Heart left ventricle (tissue), 16 donors: ENCODE results near the gene WNT7A. TPM values are rescaled to one million over a fixed set of nuclear protein-coding genes. Genes with fewer than 3 reads are reported as not detected.

Experiments used
- ATAC-seq, 4 donors: fragments of 200-7000 bp; cut with Tn5 transposase; one replicate each; pipeline ENCODE4 v1.9.1; 2020 to 2022; ENCODE audit warnings: moderate library complexity in 4 of 4, mild to moderate bottlenecking in 3 of 4, moderate number of reproducible peaks in 1 of 4
- DNase-seq, 5 donors: peaks; one replicate each; pipeline ENCODE4 v3.0.0-alpha.2; 2020
- H3K27ac ChIP-seq, 12 donors: fragments of 200-600 bp; sonication (generic) in 4 of 12; one replicate each; pipeline versions ENCODE4 v1.5.0 to v1.8.0; 2016 to 2022; ENCODE audit warnings: mild to moderate bottlenecking in 2 of 12
- H3K27me3 ChIP-seq, 9 donors: fragments of 200-600 bp; sonication (generic) in 2 of 9; one replicate each; pipeline versions ENCODE4 v1.5.1 to v1.8.0; 2016 to 2022; ENCODE audit warnings: mild to moderate bottlenecking in 3 of 9
- H3K36me3 ChIP-seq, 9 donors: fragments of 200-600 bp; sonication (generic) in 2 of 9; one replicate each; pipeline versions ENCODE4 v1.5.0 to v1.8.0; 2018 to 2022; ENCODE audit warnings: mild to moderate bottlenecking in 2 of 9
- H3K4me1 ChIP-seq, 12 donors: fragments of 200-600 bp; sonication (generic) in 4 of 12; one replicate each; pipeline versions ENCODE4 v1.5.0 to v1.8.0; 2016 to 2022; ENCODE audit warnings: mild to moderate bottlenecking in 3 of 12
- H3K4me3 ChIP-seq, 12 donors: fragments of 200-600 bp; sonication (generic) in 4 of 12; one replicate each; pipeline versions ENCODE4 v1.5.0 to v1.8.0; 2017 to 2022; ENCODE audit warnings: mild to moderate bottlenecking in 9 of 12, moderate library complexity in 4 of 12
- H3K9me3 ChIP-seq, 12 donors: fragments of 200-600 bp; sonication (generic) in 4 of 12; one replicate each; pipeline versions ENCODE4 v1.5.0 to v1.8.0; 2016 to 2022; ENCODE audit warnings: mild to moderate bottlenecking in 1 of 12
- POLR2A ChIP-seq, 2 donors: fragments of 450-650 bp; IDR thresholded peaks; one replicate each; pipeline ENCODE4 v1.6.1; 2017; ENCODE audit warnings: antibody characterized with exemption in 2 of 2, mild to moderate bottlenecking in 2 of 2, moderate library complexity in 2 of 2
- WGBS, 4 donors: extraction: QIAGEN DNeasy Blood & Tissue Kit in 2 of 4; methylation state at CpG; one replicate each; pipeline versions ENCODE4 v1.1.5 to v1.1.7; 2013 to 2018; 5-methylcytosine and 5-hydroxymethylcytosine counted together
- intact Hi-C, 10 donors: fragments of 100-400 bp; cut with DNase I; formaldehyde crosslinking; loops; one replicate each; pipeline versions ENCODE4 v1.11.1 to v1.14.2; 2022
- polyA plus RNA-seq, 2 donors: library from polyadenylated mRNA; stranded (reverse); fragments of 200-250 nt; gene quantifications; one replicate each; pipeline ENCODE4 v1.2.3, GENCODE V29; 2013
- total RNA-seq, 9 donors: library from RNA; depleted of rRNA in 2 of 9; stranded (reverse); fragments of >200 nt in 2 of 9; fragmentation: NEBNext Ultra II Directional in 3 of 9; extraction: Animal tissue kit (Norgen Biotek cat#: 25700) in 3 of 9; gene quantifications; one replicate each; pipeline versions ENCODE4 v1.1.0 to v1.2.4, GENCODE V29; 2016 to 2023
- TF ChIP-seq, protein P1 (sequence below), 12 donors: fragments of 200-600 bp; sonication (generic) in 4 of 12; IDR thresholded peaks; one replicate each; pipeline versions ENCODE4 v1.5.0 to v1.8.0; 2018 to 2022; ENCODE audit warnings: antibody characterized with exemption in 12 of 12, mild to moderate bottlenecking in 5 of 12
- donor health status: ischemic (EF 13 %, LVEDD 7.1; RV severe dilation, severe dysfunction).
- donor health status: healthy with polysubstance abuse.
- donor health status: DM: no; HTN: yes; CAD: no.
- donor health status: DM: no; HTN: no; CAD: no.
- donor health status: ischemic (EF 25% LVEDD 6.9; RV normal size, moderate dysfunction).
- donor health status: ischemic (EF 25% LVEDD 5.7; RV mildly dilated, moderate dysfunction).
- donor health status: healthy.
- donor health status: DM: yes; HTN: yes; CAD: no.
- donor health status: ischemic (EF 35%, LVEDD 5.7; RV mildly dilated, moderate dysfunction).
- donor health status: nonischemic (EF 11% LVEDD 7.7; RV severe dilation, severe dysfunction).
- donor health status: DM: yes; HTN: yes; CAD: no.
- donor health status: PGD.
- donor health status: ischemic (EF 29% LVEDD 5.4; RV normal size, mild dysfunction).
- donor health status: nonischemic (EF 23%, LVEDD 6.1; RV moderate dilation, normal function).

Gene WNT7A
- total and polyA plus RNA-seq, 11 donors = not detected

- DNase-seq (no peak), ATAC-seq (no peak)
- Histone ChIP-seq H3K27me3 (peaks cover 0 to 34% (median 5%) of the 10 kb centered on the region in 9 donors), H3K4me3 (no peak overlapping the region), H3K27ac (no peak overlapping the region), H3K9me3 (peaks cover 0 to 11% (median 3%) of the 10 kb centered on the region in 12 donors), H3K36me3 (no peaks in the 10 kb centered on the region), H3K4me1 (no peaks in the 10 kb centered on the region)
- intact Hi-C loops = no loop called here
- TF ChIP-seq, protein P1, sequence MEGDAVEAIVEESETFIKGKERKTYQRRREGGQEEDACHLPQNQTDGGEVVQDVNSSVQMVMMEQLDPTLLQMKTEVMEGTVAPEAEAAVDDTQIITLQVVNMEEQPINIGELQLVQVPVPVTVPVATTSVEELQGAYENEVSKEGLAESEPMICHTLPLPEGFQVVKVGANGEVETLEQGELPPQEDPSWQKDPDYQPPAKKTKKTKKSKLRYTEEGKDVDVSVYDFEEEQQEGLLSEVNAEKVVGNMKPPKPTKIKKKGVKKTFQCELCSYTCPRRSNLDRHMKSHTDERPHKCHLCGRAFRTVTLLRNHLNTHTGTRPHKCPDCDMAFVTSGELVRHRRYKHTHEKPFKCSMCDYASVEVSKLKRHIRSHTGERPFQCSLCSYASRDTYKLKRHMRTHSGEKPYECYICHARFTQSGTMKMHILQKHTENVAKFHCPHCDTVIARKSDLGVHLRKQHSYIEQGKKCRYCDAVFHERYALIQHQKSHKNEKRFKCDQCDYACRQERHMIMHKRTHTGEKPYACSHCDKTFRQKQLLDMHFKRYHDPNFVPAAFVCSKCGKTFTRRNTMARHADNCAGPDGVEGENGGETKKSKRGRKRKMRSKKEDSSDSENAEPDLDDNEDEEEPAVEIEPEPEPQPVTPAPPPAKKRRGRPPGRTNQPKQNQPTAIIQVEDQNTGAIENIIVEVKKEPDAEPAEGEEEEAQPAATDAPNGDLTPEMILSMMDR (IDR thresholded peaks at IDR 0.05) = no peak
- TF ChIP-seq POLR2A (IDR thresholded peaks at IDR 0.05) = no peak
- WGBS, 4 donors = 58 to 69% (median 63%) methylated on average over 4 of the region's 4 CpGs
Measured at GRCh38 chr3:13869761-13870343, 10.0 kb downstream of the WNT7A start.

DNA sequence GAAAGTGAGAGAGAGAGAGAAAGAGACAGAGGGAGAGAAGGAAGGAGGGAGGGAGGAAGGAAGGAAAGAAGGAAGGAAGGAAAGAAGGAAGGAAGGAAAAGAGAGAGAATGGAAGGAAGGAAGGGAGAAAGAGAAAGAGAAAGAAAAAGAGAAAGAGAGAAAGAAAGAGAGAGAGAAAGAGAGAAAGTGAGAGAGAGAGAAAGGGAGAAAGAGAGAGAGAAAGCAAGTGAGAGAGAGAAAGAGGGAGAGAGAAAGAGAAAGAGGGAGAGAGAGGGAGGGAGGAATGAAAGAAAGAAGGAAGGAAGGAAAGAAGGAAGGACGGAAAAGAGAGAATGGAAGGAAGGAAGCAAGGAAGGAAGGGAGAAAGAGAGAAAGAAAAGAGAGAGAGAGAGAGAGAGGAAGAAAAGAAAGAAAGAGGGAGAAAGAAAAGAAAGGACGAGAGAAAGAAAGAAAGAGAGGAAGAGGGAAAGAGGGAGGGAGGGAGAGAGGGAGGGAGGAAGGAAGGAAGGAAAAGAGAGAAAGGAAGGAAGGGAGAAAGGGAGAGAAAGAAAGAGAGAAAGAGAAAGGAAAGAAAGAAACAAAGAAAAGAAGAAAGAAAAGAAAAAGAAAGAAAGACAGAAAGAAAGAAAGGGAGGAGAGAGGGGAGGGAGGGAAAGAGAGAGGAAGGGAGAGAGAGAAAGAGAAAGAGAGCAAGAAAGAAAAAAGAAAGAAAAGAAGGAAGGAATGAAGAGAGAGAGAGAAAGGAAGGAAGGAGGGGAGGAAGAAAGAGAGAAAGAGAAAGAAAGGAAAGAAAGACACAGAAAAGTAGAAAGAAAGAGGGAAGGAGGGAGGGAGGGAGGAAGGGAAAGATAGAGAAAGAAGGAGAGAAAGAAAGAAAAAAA is 10.8 kb downstream of the WNT7A start:
- H3K27me3 ChIP-seq = peaks cover 0 to 34% (median 0%) of the 10 kb centered on the region in 9 donors

DNA sequence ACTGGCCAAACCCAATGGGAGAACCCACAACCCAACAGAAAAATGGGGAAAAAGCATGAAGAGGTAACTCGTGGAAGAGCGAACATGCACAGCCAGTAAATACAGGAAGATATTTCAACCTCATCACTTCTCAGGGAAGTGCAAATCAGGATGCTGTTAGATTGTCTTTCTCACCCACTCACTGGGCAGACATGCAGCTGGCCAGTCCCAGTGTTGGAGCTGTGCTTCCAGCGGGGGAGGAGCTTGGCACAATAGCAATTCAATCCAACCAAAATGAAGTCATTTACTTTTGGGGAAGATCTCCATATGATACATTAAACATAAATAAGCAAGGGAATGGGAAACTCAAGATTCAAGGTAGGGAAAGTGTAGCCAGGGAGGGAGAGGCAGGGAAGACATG is 12.1 kb downstream of the WNT7A start:
- WGBS, 4 donors = 65 to 77% (median 72%) methylated on average over 3 of the region's 3 CpGs

More for the DNA sequence above, 10.8 kb downstream of the WNT7A start:
- H3K4me1 ChIP-seq = no peaks in the 10 kb centered on the region
- intact Hi-C loops = no loop called here
- H3K4me3 ChIP-seq = no peak overlapping the region
- ATAC-seq (no peak), DNase-seq (no peak)
- no peaks in the 10 kb centered on the region for H3K36me3 ChIP-seq
- H3K27ac ChIP-seq = no peak overlapping the region
- peaks cover 0 to 11% (median 3%) of the 10 kb centered on the region in 12 donors for H3K9me3 ChIP-seq
- 51 to 74% (median 54%) methylated on average over 2 of the region's 2 CpGs for WGBS, 4 donors
- TF ChIP-seq, protein P1 (IDR thresholded peaks at IDR 0.05) = no peak
- TF ChIP-seq POLR2A (IDR thresholded peaks at IDR 0.05) = no peak

More for the DNA sequence above, 12.1 kb downstream of the WNT7A start:
- Histone ChIP-seq H3K36me3 (no peaks in the 10 kb centered on the region), H3K9me3 (peaks cover 0 to 11% (median 3%) of the 10 kb centered on the region in 12 donors), H3K27me3 (peaks cover 0 to 42% (median 3%) of the 10 kb centered on the region in 9 donors), H3K4me1 (no peaks in the 10 kb centered on the region), H3K4me3 (no peak overlapping the region), H3K27ac (no peak overlapping the region)
- intact Hi-C loops = no loop called here
- DNase-seq (no peak), ATAC-seq (no peak)
- TF ChIP-seq, protein P1 (IDR thresholded peaks at IDR 0.05) = no peak
- TF ChIP-seq POLR2A (IDR thresholded peaks at IDR 0.05) = no peak
